ENCODE measurements around the gene SLC9A2. TPM values are rescaled to one million over a fixed set of nuclear protein-coding genes. Genes with fewer than 3 reads are reported as not detected.
A peak's percentile ranks its signal among the peaks of the same experiment; 100 is the strongest.

The SLC9A2 gene, protein sequence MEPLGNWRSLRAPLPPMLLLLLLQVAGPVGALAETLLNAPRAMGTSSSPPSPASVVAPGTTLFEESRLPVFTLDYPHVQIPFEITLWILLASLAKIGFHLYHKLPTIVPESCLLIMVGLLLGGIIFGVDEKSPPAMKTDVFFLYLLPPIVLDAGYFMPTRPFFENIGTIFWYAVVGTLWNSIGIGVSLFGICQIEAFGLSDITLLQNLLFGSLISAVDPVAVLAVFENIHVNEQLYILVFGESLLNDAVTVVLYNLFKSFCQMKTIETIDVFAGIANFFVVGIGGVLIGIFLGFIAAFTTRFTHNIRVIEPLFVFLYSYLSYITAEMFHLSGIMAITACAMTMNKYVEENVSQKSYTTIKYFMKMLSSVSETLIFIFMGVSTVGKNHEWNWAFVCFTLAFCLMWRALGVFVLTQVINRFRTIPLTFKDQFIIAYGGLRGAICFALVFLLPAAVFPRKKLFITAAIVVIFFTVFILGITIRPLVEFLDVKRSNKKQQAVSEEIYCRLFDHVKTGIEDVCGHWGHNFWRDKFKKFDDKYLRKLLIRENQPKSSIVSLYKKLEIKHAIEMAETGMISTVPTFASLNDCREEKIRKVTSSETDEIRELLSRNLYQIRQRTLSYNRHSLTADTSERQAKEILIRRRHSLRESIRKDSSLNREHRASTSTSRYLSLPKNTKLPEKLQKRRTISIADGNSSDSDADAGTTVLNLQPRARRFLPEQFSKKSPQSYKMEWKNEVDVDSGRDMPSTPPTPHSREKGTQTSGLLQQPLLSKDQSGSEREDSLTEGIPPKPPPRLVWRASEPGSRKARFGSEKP
- not detected for polyA plus RNA-seq (2013, experiment 1 of 2)
- polyA plus RNA-seq (2013, experiment 2 of 2): not detected

DNA sequence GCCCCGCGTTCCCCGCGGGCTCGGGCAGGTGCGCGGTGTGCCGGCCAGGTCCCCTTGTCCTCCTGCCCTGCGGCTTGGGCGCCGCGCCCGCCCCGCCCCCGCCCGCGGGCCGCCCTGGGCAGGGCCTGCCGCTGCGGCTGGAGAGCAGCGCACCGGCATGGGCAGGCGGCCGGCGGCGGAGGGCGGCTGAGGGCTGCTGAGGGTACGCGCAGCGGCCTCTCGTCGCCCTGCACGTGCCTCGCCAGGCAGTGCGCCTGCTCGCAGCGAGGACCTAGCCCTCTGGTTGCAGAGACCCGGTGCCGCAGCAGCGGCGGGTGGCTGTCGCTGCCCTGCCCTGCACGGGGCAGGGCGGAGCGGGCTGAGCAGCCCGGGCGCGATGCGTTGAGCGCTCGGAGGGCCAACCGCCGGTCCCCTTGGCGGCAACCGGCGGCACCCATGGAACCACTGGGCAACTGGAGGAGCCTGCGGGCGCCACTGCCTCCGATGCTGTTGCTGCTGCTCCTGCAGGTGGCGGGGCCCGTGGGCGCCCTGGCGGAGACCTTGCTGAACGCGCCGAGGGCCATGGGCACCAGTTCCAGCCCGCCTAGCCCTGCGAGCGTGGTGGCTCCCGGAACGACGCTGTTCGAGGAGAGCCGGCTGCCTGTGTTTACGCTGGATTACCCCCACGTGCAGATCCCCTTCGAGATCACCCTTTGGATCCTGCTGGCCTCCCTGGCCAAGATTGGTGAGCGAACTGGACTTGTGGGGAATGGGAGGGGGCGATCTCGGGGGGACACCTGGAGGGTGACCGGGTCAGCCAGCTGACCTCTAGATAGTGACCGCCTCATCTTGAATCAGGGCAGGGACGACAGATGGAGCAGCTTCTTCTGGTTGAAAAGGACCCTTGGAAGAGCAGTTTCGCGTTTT is at the start of gene SLC9A2:
Gene SLC9A2, plus strand, starts transcription at position 140 of the 906 bp plus-strand sequence. Its CDS starts 296 bp downstream, at position 436.
- H3K9me3 ChIP-seq (ENCODE audit: control insufficient read depth, low read length): no peaks in the 10 kb centered on the region
- H3K4me1 ChIP-seq (ENCODE audit: control insufficient read depth, insufficient read depth, low read length, poor library complexity, severe bottlenecking): no peaks in the 10 kb centered on the region
- H3K36me3 ChIP-seq (ENCODE audit: control insufficient read depth, insufficient read depth, low read length): no peaks in the 10 kb centered on the region
- H3K27ac ChIP-seq (ENCODE audit: low read depth, low read length, severe bottlenecking): no peak within 1 kb of the TSS
- peak within 1 kb of the TSS; percentile 42 for H3K4me3 ChIP-seq (ENCODE audit: extremely low read depth, insufficient read depth, low read length, poor library complexity, severe bottlenecking)
- WGBS, 2 experiments (ENCODE audit: insufficient coverage in 2 of 2): 4% methylated on average over 67 to 77 of the region's 85 CpGs

DNA sequence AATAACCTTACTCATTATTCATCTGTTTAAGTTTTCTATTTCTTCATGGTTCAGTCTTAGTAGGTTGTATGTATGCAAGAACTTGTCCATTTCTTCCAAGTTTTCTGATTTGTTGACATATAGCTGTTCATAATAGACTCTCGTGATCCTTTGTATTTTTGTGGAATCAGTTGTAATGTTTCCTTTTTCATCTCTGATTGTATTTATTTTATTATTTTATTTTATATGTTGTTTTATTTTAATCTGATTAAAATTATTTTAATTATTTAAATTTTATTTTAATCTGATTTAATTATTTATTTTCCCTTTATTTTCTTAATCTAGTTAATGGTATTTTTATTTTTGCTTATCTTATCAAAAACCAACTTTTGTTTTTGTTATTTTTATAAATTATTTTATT is 43.5 kb upstream of the SLC9A2 start:
- no CpG with 5 or more reads among the region's 1 CpG for WGBS, 2 experiments (ENCODE audit: insufficient coverage in 2 of 2)
- Histone ChIP-seq H3K36me3 (ENCODE audit: control insufficient read depth, insufficient read depth, low read length) (no peaks in the 10 kb centered on the region), H3K4me3 (ENCODE audit: extremely low read depth, insufficient read depth, low read length, poor library complexity, severe bottlenecking) (no peak overlapping the region), H3K4me1 (ENCODE audit: control insufficient read depth, insufficient read depth, low read length, poor library complexity, severe bottlenecking) (no peaks in the 10 kb centered on the region), H3K9me3 (ENCODE audit: control insufficient read depth, low read length) (no peaks in the 10 kb centered on the region), H3K27ac (ENCODE audit: low read depth, low read length, severe bottlenecking) (no peak overlapping the region)

GRCh38 chr2:102578376-102578775 is 41.0 kb upstream of the SLC9A2 start:
- no peak overlapping the region for H3K4me3 ChIP-seq (ENCODE audit: extremely low read depth, insufficient read depth, low read length, poor library complexity, severe bottlenecking)
- no CpG with 5 or more reads among the region's 2 CpGs for WGBS, 2 experiments (ENCODE audit: insufficient coverage in 2 of 2)
- H3K36me3 ChIP-seq (ENCODE audit: control insufficient read depth, insufficient read depth, low read length): no peaks in the 10 kb centered on the region
- H3K9me3 ChIP-seq (ENCODE audit: control insufficient read depth, low read length): no peaks in the 10 kb centered on the region
- H3K4me1 ChIP-seq (ENCODE audit: control insufficient read depth, insufficient read depth, low read length, poor library complexity, severe bottlenecking): no peaks in the 10 kb centered on the region
- H3K27ac ChIP-seq (ENCODE audit: low read depth, low read length, severe bottlenecking): no peak overlapping the region

- no peak overlapping the region for H3K27ac ChIP-seq (ENCODE audit: low read depth, low read length, severe bottlenecking)
- H3K4me1 ChIP-seq (ENCODE audit: control insufficient read depth, insufficient read depth, low read length, poor library complexity, severe bottlenecking): no peaks in the 10 kb centered on the region
- no peaks in the 10 kb centered on the region for H3K36me3 ChIP-seq (ENCODE audit: control insufficient read depth, insufficient read depth, low read length)
- H3K4me3 ChIP-seq (ENCODE audit: extremely low read depth, insufficient read depth, low read length, poor library complexity, severe bottlenecking): no peak overlapping the region
- H3K9me3 ChIP-seq (ENCODE audit: control insufficient read depth, low read length): no peaks in the 10 kb centered on the region
These were observed 37.4 kb upstream of the SLC9A2 start for GRCh38 chr2:102581911-102582310.

GRCh38 chr2:102582845-102583244 is 36.5 kb upstream of the SLC9A2 start:
- Histone ChIP-seq H3K27ac (ENCODE audit: low read depth, low read length, severe bottlenecking) (no peak overlapping the region), H3K4me3 (ENCODE audit: extremely low read depth, insufficient read depth, low read length, poor library complexity, severe bottlenecking) (no peak overlapping the region), H3K4me1 (ENCODE audit: control insufficient read depth, insufficient read depth, low read length, poor library complexity, severe bottlenecking) (no peaks in the 10 kb centered on the region), H3K36me3 (ENCODE audit: control insufficient read depth, insufficient read depth, low read length) (no peaks in the 10 kb centered on the region), H3K9me3 (ENCODE audit: control insufficient read depth, low read length) (no peaks in the 10 kb centered on the region)
- WGBS, 2 experiments (ENCODE audit: insufficient coverage in 2 of 2): no CpG with 5 or more reads among the region's 2 CpGs

DNA sequence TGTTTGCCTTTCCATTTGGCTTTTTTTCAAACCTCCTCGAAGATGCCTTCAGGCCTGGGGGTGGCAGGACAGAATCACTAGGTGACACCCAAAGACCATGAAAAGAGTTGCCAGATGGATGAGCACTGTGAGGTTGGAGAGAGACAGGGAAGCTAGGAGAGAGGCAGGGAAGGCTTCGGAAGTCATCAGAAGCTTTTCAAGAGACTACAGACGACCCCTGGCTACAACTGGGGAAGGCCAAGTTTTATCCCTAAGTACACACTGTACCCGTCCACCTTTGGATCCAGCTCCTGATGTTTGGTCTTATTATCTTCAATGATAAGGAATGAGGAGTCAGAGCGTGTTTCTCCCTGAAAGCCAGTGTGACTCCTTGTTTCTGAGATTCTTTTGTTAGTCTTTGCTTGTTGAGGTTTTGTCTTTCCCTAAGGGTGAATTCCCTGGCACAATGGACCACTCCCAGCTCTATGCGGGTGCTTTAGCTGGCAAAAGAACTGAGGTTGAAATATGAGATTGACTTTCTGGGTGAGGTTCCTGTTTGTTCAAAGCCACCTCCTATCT is 33.4 kb upstream of the SLC9A2 start:
- no peak overlapping the region for H3K27ac ChIP-seq (ENCODE audit: low read depth, low read length, severe bottlenecking)
- 55 to 76% methylated on average over 2 to 3 of the region's 6 CpGs for WGBS, 2 experiments (ENCODE audit: insufficient coverage in 2 of 2)
- H3K9me3 ChIP-seq (ENCODE audit: control insufficient read depth, low read length): no peaks in the 10 kb centered on the region
- no peaks in the 10 kb centered on the region for H3K4me1 ChIP-seq (ENCODE audit: control insufficient read depth, insufficient read depth, low read length, poor library complexity, severe bottlenecking)
- H3K4me3 ChIP-seq (ENCODE audit: extremely low read depth, insufficient read depth, low read length, poor library complexity, severe bottlenecking): no peak overlapping the region
- no peaks in the 10 kb centered on the region for H3K36me3 ChIP-seq (ENCODE audit: control insufficient read depth, insufficient read depth, low read length)

DNA sequence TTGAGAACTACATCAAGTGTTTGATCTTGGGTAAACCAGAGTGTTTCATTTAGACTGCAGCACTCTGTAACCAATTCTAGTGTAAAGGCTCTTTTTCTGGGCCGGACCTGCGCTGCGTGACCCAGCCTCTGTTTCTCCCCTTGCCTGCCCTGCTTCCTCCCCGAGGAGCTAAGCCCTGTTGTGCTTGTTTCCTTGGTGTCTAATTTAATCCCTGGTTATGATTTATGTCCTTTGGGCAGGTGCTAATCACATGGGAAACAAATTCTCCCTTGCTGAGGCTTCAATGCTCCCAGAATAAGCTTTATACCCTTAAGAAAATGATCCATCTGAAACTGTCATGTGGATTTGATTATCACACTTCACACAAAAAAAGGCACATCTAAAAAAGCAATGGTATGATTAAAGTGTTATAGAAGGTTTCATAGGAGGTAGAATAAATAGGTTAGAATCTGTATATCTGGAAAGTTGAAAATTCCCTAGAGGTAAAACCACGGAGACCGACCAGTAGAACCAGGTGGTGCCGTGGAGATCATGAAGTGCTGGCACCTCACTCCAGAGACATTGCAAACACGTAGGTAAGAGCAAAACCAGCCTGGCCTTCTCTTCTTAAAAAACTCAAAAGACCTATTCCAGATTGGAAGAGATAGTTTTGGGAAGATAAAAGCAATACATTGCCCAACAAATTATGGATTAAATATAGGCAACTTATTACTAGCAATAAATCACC is 31.0 kb upstream of the SLC9A2 start:
- Histone ChIP-seq H3K4me1 (ENCODE audit: control insufficient read depth, insufficient read depth, low read length, poor library complexity, severe bottlenecking) (no peaks in the 10 kb centered on the region), H3K4me3 (ENCODE audit: extremely low read depth, insufficient read depth, low read length, poor library complexity, severe bottlenecking) (no peak overlapping the region), H3K27ac (ENCODE audit: low read depth, low read length, severe bottlenecking) (no peak overlapping the region), H3K9me3 (ENCODE audit: control insufficient read depth, low read length) (no peaks in the 10 kb centered on the region), H3K36me3 (ENCODE audit: control insufficient read depth, insufficient read depth, low read length) (no peaks in the 10 kb centered on the region)
- WGBS, 2 experiments (ENCODE audit: insufficient coverage in 2 of 2): 91 to 97% methylated on average over 6 of the region's 8 CpGs

GRCh38 chr2:102589444-102589843 is 29.9 kb upstream of the SLC9A2 start:
- Histone ChIP-seq H3K4me3 (ENCODE audit: extremely low read depth, insufficient read depth, low read length, poor library complexity, severe bottlenecking) (no peak overlapping the region), H3K27ac (ENCODE audit: low read depth, low read length, severe bottlenecking) (no peak overlapping the region), H3K4me1 (ENCODE audit: control insufficient read depth, insufficient read depth, low read length, poor library complexity, severe bottlenecking) (no peaks in the 10 kb centered on the region), H3K9me3 (ENCODE audit: control insufficient read depth, low read length) (no peaks in the 10 kb centered on the region), H3K36me3 (ENCODE audit: control insufficient read depth, insufficient read depth, low read length) (no peaks in the 10 kb centered on the region)
- WGBS, 2 experiments (ENCODE audit: insufficient coverage in 2 of 2): 43 to 64% methylated on average over 1 of the region's 4 CpGs

GRCh38 chr2:102591491-102592045 is 27.8 kb upstream of the SLC9A2 start:
- Histone ChIP-seq H3K9me3 (ENCODE audit: control insufficient read depth, low read length) (no peaks in the 10 kb centered on the region), H3K36me3 (ENCODE audit: control insufficient read depth, insufficient read depth, low read length) (no peaks in the 10 kb centered on the region), H3K4me1 (ENCODE audit: control insufficient read depth, insufficient read depth, low read length, poor library complexity, severe bottlenecking) (no peaks in the 10 kb centered on the region), H3K4me3 (ENCODE audit: extremely low read depth, insufficient read depth, low read length, poor library complexity, severe bottlenecking) (no peak overlapping the region), H3K27ac (ENCODE audit: low read depth, low read length, severe bottlenecking) (no peak overlapping the region)
- 100% methylated on average over 1 of the region's 3 CpGs; no CpG with 5 or more reads in 1 of the 2 experiments for WGBS, 2 experiments (ENCODE audit: insufficient coverage in 2 of 2)
